ENCODE results near the gene NLRP9. TPM values are rescaled to one million over a fixed set of nuclear protein-coding genes. Genes with fewer than 3 reads are reported as not detected.

Gene NLRP9
- total RNA-seq, 4 donors from 2014 or later, result not detected

DNA sequence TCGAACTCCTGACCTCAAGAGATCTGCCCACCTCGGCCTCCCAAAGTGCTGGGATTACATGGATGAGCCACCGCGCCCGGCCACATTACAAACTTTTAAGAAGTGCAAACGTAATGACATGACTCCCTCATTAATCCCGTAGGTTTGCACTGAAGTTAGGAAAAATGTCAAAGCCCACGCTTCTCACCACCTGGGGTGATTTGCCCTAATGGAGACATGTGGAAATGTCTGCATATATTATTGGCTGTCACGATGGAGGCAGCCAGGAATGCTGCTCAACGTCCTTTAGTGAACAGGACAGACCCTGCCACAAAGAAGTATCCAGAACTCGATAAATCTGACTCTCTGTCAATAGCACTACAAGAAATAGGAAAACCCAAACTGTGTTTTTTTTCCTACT, 21.0 kb downstream of the NLRP9 start:
- 82% methylated on average over 11 of the region's 11 CpGs; no CpG with 5 or more reads in 1 of the 2 donors for WGBS, 2 donors (ENCODE audit: low coverage in 1 of 2)
- intact Hi-C loops (cut with DNase I; ENCODE audit: low total_unique reads) (no loop called here), in situ Hi-C loops (cut with MboI; ENCODE audit: low pct_ligation_motif_present in 1 of 4, low pct_unique_long_range_greater_than_20kb in 1 of 4, low sequenced_read_pairs in 3 of 4) (no loop called here)
- no peaks in the 10 kb centered on the region for H3K36me3 ChIP-seq
- H3K27me3 ChIP-seq, result peaks cover 51% of the 10 kb centered on the region
- no peak overlapping the region for H3K4me3 ChIP-seq
- H3K27ac ChIP-seq, result no peak overlapping the region
- no peaks in the 10 kb centered on the region for H3K9me3 ChIP-seq
- TF ChIP-seq EP300 (IDR thresholded peaks at IDR 0.05; ENCODE audit: low read depth) (no peak), POLR2A (IDR thresholded peaks at IDR 0.05) (no peak), POLR2AphosphoS5 (IDR thresholded peaks at IDR 0.05) (no peak)
- TF ChIP-seq, protein P1, sequence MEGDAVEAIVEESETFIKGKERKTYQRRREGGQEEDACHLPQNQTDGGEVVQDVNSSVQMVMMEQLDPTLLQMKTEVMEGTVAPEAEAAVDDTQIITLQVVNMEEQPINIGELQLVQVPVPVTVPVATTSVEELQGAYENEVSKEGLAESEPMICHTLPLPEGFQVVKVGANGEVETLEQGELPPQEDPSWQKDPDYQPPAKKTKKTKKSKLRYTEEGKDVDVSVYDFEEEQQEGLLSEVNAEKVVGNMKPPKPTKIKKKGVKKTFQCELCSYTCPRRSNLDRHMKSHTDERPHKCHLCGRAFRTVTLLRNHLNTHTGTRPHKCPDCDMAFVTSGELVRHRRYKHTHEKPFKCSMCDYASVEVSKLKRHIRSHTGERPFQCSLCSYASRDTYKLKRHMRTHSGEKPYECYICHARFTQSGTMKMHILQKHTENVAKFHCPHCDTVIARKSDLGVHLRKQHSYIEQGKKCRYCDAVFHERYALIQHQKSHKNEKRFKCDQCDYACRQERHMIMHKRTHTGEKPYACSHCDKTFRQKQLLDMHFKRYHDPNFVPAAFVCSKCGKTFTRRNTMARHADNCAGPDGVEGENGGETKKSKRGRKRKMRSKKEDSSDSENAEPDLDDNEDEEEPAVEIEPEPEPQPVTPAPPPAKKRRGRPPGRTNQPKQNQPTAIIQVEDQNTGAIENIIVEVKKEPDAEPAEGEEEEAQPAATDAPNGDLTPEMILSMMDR (IDR thresholded peaks at IDR 0.05), result no peak
- DNase-seq, result no peak
- H3K4me1 ChIP-seq, result no peaks in the 10 kb centered on the region

DNA sequence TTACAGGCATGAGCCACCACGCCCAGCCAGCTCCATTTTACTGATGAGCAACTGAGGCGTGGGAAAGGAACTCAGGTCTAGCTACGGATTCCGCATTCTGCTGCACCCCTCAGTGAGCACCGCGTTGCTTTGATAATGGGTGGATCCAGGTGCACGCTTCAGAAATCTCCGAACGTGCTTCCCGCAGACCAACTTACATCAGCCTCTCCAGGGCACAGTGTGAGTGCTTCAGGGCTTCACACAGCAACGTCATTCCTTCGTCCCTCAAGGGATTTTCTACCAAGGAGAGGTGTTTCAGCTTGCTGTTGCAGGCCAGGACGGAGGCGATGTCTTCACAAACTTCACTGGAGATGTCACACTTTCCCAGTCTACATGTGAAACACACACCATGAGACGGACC, 21.7 kb downstream of the NLRP9 start:
- Histone ChIP-seq H3K36me3 (no peaks in the 10 kb centered on the region), H3K27me3 (peaks cover 51% of the 10 kb centered on the region), H3K4me1 (no peaks in the 10 kb centered on the region), H3K4me3 (no peak overlapping the region), H3K9me3 (no peaks in the 10 kb centered on the region), H3K27ac (no peak overlapping the region)
- DNase-seq, result no peak
- WGBS, 2 donors (ENCODE audit: low coverage in 1 of 2), result 76 to 83% methylated on average over 3 to 15 of the region's 15 CpGs
- TF ChIP-seq, protein P1 (IDR thresholded peaks at IDR 0.05), result no peak
- TF ChIP-seq POLR2A (IDR thresholded peaks at IDR 0.05), result no peak
- TF ChIP-seq EP300 (IDR thresholded peaks at IDR 0.05; ENCODE audit: low read depth), result no peak
- no peak for TF ChIP-seq POLR2AphosphoS5 (IDR thresholded peaks at IDR 0.05)
- in situ Hi-C loops (cut with MboI; ENCODE audit: low pct_ligation_motif_present in 1 of 4, low pct_unique_long_range_greater_than_20kb in 1 of 4, low sequenced_read_pairs in 3 of 4) (no loop called here), intact Hi-C loops (cut with DNase I; ENCODE audit: low total_unique reads) (no loop called here)

- TF ChIP-seq POLR2AphosphoS5 (IDR thresholded peaks at IDR 0.05) (no peak), EP300 (IDR thresholded peaks at IDR 0.05; ENCODE audit: low read depth) (no peak), POLR2A (IDR thresholded peaks at IDR 0.05) (no peak)
- TF ChIP-seq, protein P1 (IDR thresholded peaks at IDR 0.05), result no peak
- Histone ChIP-seq H3K4me3 (no peak overlapping the region), H3K4me1 (no peaks in the 10 kb centered on the region), H3K27ac (no peak overlapping the region), H3K9me3 (no peaks in the 10 kb centered on the region), H3K36me3 (no peaks in the 10 kb centered on the region), H3K27me3 (peaks cover 22% of the 10 kb centered on the region)
- no peak for DNase-seq
- WGBS, 2 donors (ENCODE audit: low coverage in 1 of 2), result 57 to 67% methylated on average over 1 to 2 of the region's 3 CpGs
- intact Hi-C loops (cut with DNase I; ENCODE audit: low total_unique reads) (no loop called here), in situ Hi-C loops (cut with MboI; ENCODE audit: low pct_ligation_motif_present in 1 of 4, low pct_unique_long_range_greater_than_20kb in 1 of 4, low sequenced_read_pairs in 3 of 4) (no loop called here)
Observed at GRCh38 chr19:55712804-55713631, 25.2 kb downstream of the NLRP9 start.

GRCh38 chr19:55711719-55712118, 26.5 kb downstream of the NLRP9 start:
- in situ Hi-C loops (cut with MboI; ENCODE audit: low pct_ligation_motif_present in 1 of 4, low pct_unique_long_range_greater_than_20kb in 1 of 4, low sequenced_read_pairs in 3 of 4), result no loop called here
- no peaks in the 10 kb centered on the region for H3K36me3 ChIP-seq
- no peak overlapping the region for H3K27ac ChIP-seq
- H3K4me3 ChIP-seq, result no peak overlapping the region
- H3K4me1 ChIP-seq, result no peaks in the 10 kb centered on the region
- DNase-seq, result no peak
- H3K27me3 ChIP-seq, result peaks cover 17% of the 10 kb centered on the region
- TF ChIP-seq EP300 (IDR thresholded peaks at IDR 0.05; ENCODE audit: low read depth), result no peak
- TF ChIP-seq, protein P1 (IDR thresholded peaks at IDR 0.05), result no peak
- no peak for TF ChIP-seq POLR2A (IDR thresholded peaks at IDR 0.05)
- TF ChIP-seq POLR2AphosphoS5 (IDR thresholded peaks at IDR 0.05), result no peak
- 84% methylated on average over 18 of the region's 18 CpGs; no CpG with 5 or more reads in 1 of the 2 donors for WGBS, 2 donors (ENCODE audit: low coverage in 1 of 2)
- no peaks in the 10 kb centered on the region for H3K9me3 ChIP-seq
- intact Hi-C loops (cut with DNase I; ENCODE audit: low total_unique reads), result no loop called here

All from transverse colon (tissue), 4 donors.